NCI-H2196 treated with DMSO at 0.1 percent for 48 hours (cell line): ENCODE results near the gene C2orf74.

Experiments used
- DNase-seq: peaks from one replicate; lab custom pipeline; 2025; ENCODE audit not compliant: unreplicated experiment; lab: John Stamatoyannopoulos, UW

Gene C2orf74

GRCh38 chr2:61210332-61210981, 48.5 kb downstream of the C2orf74 start:
- no peak for DNase-seq

- no peak for DNase-seq
Measured at GRCh38 chr2:61214171-61214570, 52.2 kb downstream of the C2orf74 start.
